Frontal cortex (tissue), 4 donors: ENCODE data around the gene ARPP19. TPM values are rescaled to one million over a fixed set of nuclear protein-coding genes. Genes with fewer than 3 reads are reported as not detected.
A peak's percentile ranks its signal among the peaks of the same experiment; 100 is the strongest.
"Not testable (repeated sequence)": the region's sequence is repeated elsewhere in the genome, so short reads cannot be mapped to it uniquely, and the experiment has no call there.

ENCODE experiments used
- DNase-seq, 2 donors: peaks; one replicate each; pipeline ENCODE4 v3.0.0; 2012; ENCODE audit warnings: low spot score in 2 of 2
- FAIRE-seq: peaks from 2 replicates; lab custom pipeline; 2012; peaks lifted over from hg19 to GRCh38; lab: Jason Lieb, UNC
- total RNA-seq: library from RNA; depleted of rRNA; stranded (reverse); fragments of >200 nt; gene quantifications from one replicate; pipeline ENCODE4 v1.2.3, GENCODE V29; 2014
- donor health status: control.
- donor health status: control.
- donor health status: control.

ARPP19 gene, protein sequence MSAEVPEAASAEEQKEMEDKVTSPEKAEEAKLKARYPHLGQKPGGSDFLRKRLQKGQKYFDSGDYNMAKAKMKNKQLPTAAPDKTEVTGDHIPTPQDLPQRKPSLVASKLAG
- 195 TPM for total RNA-seq

DNA sequence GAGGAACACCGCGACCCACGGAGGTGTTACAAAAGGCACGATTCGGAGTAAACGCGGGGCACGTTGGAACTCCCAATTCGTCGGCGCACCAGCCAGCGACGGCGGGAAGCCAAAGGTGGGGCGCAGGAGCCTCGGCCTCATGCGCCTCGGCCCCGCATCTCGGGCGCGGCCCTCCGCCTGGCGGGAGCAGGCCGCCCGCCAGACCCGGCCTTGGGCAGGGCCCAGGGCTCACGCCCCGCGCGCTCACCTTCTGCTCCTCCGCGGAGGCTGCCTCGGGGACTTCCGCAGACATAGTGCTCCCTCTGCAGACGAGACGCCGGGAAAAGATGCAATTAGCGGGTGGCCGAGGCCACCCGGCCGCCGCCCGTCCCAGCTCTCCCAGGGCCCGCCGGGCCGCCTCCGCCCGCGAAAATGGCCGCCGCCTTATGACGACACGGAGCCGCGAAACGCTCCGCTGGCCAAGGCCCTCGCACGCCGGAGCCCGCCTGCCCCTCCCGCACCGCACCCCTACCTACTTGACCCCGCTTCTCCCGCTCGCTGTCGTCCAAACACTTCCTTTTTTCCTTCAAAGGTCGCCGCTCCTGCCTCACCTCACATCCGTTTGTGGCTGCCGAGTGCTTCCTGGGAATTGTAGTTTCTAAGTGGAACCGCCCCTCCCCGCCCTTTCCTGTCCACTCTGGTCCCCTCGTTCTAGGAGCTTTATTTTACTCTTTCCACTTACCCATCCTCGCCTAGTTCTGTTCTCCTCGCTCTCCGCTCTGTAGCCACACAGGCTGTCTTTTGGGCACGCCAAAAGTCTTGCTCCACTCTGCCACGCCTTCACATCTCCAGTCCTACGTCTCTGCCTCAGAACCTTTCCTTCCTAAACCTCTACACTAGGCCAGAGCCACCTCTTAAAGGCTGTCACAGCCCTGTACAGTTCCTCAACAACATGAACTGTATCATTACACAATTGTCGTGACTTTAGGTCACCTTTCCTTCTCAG lies at the start of gene ARPP19:
Gene ARPP19 (minus strand): TSS at position 430 of the 985 bp plus-strand sequence. CDS start 138 bp downstream, at position 292.
- FAIRE-seq (no peak), DNase-seq (peak; percentile 86 to 87)

DNA sequence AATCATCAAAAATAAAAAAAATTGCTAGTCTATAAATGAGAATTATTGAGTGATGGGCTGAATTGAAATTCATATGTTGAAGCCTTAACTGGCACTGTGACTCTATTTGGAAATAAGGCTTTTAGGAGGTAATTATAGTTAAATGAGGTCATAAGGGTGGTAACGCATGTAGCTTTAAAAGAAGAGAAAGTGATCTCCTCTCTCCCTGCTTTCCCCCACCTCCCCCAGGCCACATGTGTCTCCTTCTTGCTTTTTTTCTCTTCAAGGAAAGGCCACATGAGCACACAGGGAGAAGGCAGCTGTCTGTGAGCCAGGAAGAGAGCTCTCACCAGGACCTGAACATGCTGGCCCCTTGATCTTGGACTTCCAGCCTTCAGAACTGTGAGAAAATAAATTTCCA lies 48.2 kb upstream of the ARPP19 start:
- no peak for DNase-seq
- FAIRE-seq, result no peak

DNA sequence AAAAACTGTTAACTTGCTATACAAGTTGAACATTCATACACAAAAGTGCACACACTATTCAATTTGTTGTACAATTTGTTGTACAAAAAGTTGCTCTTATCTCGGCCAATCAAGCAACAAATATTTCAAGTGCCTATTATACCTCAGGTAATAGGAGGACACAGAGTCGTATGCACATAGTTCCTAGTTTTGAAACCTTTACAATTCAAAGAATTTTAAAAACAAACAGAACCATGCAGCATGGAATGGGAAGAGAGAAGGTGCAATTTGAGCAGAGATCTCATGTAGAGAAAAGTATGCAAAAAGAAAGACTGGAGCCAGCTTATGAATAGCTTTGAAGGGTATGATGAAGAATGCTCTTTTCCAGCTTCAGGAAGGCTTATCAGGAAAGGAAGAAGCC lies 46.5 kb upstream of the ARPP19 start:
- FAIRE-seq, result no peak
- no peak for DNase-seq

DNA sequence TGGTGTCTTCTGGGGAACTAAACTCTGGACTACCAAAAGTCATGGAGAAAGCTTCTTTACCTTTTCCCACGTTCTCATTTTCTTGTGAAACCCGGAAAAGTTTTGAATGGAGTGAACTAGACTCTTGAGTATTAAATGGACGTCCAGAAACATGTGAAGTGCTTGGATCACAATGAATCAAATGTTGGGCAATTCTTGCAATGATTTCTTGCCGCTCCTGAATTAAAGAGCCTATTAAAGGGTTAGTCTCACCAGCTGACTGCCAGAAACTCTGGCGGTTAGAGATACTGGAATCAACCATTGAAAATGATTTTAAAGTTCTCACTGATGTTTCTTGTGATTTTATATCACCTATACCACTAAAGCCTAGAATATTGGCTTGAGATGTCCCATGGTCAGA lies 40.8 kb upstream of the ARPP19 start:
- FAIRE-seq (no peak), DNase-seq (no peak)

DNA sequence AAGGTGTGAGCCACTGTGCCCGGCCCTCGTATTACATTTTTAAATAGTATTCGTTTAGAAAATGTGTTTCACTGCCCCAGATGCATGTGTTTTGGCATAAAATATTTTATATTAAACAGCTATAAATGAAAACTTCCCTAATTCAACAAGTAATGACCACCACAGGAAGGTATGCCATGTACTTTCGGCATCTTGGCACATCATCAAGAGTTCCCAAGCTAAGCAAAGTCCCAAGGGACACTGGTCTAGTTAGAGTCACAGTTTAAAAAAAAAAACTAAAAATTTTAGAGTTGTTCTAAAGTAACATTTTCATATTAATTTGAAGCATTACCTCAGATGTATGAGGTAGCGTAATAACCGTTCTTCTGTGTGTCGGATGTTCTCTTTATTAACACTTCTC lies 15.6 kb upstream of the ARPP19 start:
- no peak for FAIRE-seq
- no peak for DNase-seq

DNA sequence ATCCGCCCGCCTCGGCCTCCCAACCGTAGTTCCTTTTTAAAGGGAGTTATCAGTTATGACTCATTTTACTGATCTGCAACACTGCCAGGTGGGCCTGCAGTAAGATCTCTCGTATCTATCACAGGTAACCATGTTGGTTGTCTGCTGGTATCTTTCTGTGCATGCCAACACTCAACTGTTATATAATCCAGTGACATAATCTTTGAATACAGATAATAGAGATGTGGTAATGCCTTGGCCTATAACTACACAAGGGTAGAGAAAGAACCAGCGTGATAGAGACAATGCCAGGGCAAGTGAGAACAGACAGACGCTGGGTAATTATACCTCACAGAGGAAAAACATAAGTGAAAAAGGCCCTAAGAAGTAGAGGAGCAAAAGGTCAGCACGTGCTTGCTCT lies 11.0 kb upstream of the ARPP19 start:
- FAIRE-seq (no peak), DNase-seq (no peak)

DNA sequence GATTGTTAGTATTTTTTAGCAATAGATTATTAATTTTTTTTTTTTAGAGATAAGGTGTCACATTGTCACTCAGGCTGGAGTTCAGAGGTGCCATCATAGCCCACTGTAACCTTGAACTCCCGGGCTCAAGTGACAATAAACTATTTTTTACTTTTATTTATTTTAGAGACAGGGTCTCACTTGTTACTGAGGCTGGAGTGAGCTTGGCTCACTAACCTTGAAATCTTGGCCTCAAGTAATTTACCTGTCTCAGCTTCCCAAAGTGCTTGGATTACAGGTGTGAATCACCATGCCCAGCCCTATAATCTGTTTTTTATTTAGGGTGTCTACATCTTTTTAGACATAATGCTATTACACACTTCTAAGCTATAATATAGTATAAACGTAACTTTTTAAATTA lies 7.9 kb upstream of the ARPP19 start:
- FAIRE-seq, result no peak
- DNase-seq, result no peak

DNA sequence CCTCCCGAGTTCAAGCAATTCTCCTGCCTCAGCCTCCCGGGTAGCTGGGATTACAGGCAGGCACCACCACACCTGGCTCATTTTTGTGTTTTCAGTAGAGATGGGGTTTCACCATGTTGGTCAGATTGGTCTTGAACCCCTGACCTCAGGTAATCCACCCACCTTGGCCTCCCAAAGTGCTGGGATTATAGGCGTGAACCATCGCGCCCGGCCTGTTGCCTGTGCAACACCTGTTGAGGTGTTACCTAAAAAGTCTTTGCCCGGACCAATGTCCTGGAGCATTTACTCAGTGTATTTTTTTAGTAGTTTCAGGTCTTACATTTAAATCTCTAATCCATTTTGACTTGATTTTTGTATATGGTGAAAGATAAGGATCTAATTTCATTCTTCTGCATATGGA lies 6.7 kb upstream of the ARPP19 start:
- not testable (repeated sequence) for FAIRE-seq, DNase-seq

DNA sequence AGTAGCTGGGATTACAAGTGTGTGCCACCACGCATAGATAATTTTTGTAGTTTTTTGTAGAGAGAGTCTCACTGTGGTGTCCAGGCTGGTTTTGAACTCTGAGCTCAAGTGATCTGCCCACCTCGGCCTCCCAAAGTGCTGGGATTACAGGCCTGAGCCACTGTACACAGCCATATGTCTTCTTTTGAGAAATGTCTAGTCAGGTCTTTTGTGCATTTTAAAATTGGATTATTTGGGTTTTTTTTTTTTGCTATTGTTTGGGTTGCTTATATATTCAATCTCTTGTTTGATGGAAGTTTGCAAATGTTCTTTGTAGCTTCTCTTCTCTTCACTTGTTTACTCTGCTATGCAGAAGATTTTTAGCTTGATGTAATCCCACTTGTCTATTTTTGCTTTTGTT lies 6.2 kb upstream of the ARPP19 start:
- FAIRE-seq (no peak), DNase-seq (no peak)

DNA sequence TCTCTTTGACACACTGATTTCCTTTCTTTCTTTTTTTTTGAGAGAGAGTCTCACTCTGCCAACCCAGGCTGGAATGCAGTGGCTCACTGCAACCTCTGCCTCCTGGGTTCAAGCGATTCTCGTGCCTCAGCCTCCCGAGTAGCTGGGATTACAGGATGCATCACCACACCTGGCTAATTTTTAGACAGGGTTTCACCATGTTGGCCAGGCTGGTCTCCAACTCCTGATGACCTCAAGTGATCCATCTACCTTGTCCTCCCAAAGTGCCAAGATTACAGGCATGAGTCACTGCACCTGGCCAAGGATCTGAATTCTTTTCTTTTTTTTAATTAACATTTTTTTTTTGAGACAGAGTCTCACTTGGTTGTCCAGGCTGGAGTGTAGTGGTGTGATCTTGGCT lies 5.8 kb upstream of the ARPP19 start:
- DNase-seq, FAIRE-seq: not testable (repeated sequence)

DNA sequence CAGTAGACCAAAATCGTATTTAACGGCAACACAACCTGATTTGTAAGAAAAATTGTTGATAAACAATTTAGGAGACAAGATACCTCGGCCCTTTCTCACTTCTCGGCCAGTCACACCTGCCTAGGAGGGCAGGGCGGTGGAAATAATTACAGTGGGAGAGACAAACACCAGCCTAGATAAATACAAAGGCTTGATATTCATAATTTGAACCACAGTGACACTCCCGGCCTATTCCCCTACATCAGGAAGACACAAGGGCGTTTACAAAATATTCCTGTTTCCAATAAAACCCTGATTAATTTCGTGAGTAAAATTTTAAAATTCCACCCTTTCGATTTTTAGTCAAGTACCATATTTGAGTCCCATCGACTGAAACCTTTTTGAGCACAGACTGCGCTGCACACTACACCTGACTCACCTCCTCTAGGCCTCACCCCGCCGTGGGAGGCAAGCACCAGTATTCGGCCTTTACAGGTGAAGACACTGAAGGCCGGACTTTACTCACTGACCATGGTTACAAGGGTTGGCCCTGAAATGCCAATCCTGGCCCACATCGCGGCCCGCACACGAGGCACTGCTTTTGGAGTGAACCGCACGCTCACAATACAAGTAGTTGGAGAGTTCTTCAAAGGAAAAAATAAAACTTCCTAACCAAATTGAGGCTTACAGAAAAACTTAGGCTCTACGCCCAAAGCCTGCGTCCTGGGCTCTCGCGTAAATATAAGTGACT lies 794 bp downstream of the ARPP19 start:
- DNase-seq, result peak in 1 of 2 donors; percentile 28
- FAIRE-seq, result no peak

DNA sequence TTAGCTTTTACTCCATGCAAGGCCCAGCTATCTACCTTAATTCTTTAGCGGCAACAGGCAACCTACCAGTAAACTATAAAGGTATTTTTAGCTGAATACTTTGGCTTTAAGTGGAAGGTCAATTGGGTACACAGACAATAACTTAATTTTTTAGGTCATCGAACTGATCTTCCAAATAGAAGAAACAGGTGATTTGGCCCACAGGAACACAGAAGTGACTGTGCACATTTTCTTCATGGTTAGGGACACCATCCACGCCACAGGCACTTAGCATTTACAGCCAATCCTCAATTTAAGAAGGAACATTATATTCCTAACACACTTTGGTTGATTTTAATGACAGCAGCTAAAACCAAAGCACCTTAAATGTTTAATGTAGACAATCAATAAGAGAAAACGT lies 1.9 kb downstream of the ARPP19 start:
- DNase-seq (no peak), FAIRE-seq (no peak)

DNA sequence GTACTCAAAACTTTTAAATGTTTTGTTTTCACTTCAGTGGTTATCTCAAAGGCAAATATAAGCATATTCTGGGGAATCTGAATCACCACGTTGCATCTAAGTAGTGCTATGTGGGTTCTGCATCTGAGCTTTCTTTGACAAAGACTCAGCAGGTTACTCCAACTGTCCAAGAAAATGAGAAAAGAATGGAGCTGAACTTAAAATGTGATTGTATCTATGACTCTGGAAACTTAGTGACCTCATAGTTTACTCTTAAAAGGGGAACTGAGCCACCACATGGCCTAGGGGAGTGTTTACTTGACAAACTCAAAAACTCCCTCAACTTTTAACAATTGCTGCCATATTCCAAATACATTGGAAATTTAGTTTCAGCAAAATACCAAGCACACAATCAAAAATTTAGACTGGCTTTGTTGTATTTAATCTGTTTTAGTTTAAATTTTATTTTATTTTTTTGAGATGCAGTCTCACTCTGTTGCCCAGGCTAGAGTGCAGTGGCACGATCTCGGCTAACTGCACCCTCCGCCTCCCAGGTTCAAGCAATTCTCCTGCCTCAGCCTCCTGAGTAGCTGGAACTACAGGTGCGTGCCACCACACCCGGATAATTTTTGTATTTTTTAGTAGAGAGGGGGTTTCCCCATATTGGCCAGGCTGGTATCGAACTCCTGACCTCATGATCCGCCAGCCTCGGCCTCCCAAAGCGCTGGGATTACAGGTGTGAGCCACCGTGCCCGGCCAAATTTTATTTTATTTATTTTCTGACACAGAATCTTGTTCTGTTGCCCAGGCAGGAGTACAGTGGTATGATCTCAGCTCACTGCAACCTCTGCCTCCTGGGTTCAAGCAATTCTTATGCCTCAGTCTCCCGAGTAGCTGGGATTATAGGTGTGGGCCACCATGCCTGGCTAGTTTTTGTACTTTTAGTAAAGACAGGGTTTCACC lies 3.1 kb downstream of the ARPP19 start:
- not testable (repeated sequence) for DNase-seq, FAIRE-seq

DNA sequence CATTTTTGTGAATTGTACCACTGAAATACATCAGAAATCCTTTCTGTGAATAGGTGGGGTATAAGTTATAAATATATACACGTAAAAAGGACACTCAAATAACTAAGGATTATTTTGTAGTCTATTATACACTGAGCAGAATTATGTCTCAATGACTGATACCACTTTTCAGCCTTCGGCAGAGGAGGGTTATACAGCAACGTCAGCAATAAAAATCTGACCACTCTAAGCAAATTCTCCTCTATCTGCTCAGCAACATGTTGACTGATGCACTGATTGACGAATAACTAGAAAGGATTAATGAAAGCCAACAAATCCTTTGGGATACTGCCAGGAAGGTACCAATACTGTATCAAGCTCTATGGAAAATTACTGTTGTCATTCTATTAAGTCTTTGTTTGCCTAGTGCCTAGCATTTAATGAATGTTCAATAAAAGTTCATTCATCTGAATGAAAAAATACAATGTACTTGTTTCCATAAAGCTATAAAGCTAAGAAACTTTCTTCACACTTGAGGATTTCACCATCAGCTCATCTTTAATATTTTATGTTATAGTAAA lies 5.2 kb downstream of the ARPP19 start:
- FAIRE-seq (no peak), DNase-seq (no peak)

DNA sequence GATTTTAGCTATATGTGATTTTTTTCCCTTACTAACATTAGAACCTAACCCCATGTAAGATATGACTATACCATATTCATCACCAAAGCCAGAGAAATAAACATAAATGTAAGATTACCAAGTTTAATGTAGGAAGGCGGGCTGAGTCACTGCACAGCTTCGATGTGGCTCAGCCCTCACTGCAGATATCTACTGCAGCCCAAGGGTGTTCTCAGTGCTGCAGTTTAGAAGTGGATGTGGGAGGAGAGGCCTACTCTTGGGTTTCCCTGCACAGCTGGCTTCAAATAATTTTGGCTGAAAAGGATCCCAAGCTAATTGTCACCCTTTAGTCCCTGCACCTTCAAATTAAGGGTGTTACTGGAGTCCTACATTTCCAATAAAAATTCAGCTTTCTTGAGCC lies 9.3 kb downstream of the ARPP19 start:
- no peak for FAIRE-seq
- DNase-seq, result no peak

DNA sequence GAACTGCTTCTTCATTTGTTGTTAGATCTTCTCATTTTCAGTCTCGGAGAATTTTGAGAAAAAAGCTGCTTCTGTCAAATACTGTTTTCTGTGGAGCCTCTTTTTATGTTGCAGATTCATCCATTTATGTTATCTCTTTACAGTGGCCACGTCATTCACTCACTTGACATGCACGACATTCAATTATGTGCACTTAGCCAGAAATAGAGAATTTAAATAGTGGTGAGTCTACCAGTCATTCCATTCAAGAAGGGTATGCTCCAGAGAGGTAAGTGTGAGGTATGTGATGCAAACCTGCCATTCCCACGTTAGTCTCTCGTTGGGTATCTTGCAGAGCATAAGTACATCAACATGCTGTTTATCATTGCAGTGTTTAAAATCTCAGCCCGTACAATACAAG lies 9.8 kb downstream of the ARPP19 start:
- DNase-seq (no peak), FAIRE-seq (no peak)

DNA sequence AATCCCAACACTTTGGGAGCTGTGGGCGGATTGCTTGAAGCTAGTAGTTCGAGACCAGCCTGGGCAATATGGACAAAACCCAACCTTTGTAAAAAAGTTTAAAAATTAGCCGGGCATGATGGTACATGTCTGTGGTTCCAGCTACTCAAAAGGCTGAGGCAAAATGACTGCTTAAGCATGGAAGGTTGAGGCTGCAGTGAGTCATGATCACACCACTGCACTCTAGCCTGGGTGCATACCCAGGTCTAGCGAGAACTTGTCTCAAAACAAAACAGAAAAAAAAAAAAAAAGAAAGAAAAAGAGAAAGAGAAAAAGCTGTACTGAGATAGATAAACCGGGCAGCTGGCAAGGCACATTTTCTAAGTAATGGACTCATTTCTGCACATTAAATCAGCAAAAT lies 10.6 kb downstream of the ARPP19 start:
- DNase-seq (no peak), FAIRE-seq (no peak)

DNA sequence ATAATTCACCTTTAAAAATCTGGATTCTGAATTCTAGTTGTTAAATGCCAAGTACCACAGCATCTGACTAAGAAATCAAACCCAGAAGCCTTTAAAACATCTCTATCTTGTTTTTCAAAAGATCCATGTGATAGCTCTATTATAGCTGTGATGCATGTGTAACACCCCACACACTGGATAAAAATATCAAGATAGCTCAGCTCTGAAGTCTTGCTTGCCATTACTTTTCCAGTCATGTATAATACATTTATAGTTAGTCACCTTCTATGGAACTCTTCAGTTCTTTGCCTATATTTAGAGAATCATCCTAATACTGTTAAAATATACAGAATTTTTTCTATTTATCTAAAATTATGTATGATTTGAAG lies 11.6 kb downstream of the ARPP19 start:
- FAIRE-seq (no peak), DNase-seq (no peak)

DNA sequence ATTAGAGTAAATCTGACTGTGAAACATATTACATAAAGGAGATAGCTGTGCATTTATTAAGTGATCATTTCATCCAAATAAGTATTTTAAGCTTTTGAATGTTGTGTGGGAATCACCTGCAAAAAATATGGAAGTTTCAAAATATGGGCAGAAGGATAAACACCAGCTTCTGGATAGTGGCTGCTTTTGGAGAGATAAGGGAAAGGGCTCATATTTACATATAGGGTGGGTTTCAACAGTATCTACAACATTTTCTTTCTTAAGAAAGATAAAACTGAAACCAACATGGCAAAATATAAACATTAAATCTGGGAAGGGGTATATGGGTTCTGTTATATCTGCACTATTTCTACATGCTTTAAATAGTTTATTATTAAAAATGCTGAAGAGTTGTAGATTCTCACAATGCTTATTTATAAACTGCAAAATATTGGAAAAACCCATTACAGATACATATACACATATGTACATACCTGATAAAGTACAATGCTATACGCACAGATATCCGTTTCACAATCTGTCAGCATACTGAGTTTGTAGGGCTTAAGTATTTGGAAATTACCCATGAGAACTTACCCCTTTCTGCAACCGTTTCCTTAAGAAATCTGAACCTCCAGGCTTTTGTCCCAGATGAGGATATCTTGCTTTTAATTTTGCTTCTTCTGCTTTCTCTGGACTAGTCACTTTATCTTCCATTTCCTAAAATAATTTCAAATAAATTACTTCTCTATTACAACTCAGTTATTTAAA lies 12.1 kb downstream of the ARPP19 start:
- FAIRE-seq (no peak), DNase-seq (no peak)
